ENCODE results near the gene WNT7B.

WNT7B gene

DNA sequence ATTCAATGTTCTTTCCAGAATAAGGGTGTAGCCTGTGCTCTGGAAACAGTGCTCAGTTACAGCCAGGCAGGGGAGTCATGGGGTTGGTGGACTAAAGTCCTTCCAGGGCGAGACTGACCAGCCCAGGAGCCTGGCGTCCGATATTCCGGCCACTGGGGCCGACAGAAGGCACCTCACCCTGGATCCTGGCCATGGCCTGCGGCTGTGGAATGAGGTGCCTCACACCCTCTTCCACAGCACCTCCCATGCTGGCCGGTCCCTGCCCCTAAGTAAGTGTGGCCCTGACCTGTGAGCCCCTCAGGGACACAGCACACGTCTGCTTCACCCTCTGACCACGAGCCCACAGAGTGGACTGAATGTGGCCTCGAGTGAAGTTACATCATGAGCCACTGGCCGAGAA is 50.5 kb downstream of the WNT7B start:
- no peak for DNase-seq

- DNase-seq: no peak
These were observed 51.1 kb downstream of the WNT7B start for GRCh38 chr22:45925811-45926351.

GRCh38 chr22:45923835-45924234 is 53.1 kb downstream of the WNT7B start:
- DNase-seq: no peak

- no peak for DNase-seq
These were observed 53.8 kb downstream of the WNT7B start for GRCh38 chr22:45923212-45923611.

- DNase-seq: no peak
These were observed 54.3 kb downstream of the WNT7B start for GRCh38 chr22:45922661-45923060.

DNA sequence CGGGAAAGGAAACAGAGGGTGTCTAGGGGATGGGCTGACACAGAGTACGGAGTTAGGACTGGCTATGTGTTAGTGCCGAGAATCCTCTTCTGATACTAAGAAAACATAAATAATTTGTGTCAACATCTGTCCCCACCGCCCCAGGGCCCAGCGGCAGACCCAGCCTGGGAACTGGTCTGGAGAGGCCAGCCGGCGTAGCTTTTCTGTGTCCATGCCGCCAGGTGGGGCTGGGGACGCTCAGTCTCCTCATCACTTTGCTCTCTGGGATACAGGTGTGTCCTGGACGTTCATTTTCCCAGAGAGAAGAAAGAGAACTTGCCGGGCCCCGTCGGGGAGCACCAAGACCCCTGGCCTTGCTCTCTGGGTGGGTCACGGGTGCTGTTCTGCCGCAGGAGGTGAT is 54.7 kb downstream of the WNT7B start:
- no peak for DNase-seq

GRCh38 chr22:45919504-45920286 is 57.3 kb downstream of the WNT7B start:
- DNase-seq: no peak

DNA sequence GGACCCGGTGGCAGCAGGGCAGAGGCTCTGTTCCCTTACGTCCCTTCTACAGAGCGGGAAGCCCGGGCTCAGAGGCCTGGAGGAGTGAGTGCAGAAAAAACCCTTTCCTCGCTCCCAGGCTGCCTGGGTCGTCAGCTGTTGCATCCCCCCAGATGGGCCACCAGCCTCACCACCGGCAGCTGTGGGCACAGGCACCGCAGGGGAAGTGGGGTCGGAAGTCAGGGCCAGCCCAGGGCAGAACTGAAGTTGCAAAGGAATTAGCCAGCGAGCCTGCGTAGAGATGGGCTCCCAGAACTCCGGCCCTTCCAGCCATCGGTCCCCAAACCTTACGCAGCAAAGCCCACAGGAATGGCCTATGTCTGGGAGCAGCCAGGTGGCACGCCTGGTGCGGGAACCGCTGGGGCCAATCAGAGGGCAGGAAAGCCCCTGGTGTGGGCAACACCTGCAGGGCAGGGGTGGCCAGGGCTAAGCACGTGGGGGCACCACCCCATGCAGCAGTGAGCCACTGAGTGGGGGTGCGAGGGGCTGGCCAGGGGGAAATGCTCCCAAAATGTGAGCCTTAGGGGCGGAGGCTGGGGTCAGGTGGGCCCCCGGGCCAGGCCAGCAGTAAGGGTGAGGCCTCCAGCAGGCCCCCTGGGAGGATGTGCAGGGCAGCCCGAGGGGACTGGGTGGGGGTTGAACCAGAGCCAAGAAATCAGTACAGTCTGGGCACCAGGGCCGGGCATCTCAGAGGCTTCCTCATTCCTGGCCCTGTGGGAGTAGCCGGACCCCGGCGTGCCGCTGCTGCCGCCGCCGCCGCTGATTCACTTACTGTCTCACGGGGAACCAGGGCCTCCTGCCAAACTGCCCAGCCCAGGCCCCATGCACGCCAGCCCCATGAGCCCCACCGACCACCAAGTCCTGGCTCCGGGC is 58.2 kb downstream of the WNT7B start:
- DNase-seq: peak; percentile 27 to 56 (median 48)

DNA sequence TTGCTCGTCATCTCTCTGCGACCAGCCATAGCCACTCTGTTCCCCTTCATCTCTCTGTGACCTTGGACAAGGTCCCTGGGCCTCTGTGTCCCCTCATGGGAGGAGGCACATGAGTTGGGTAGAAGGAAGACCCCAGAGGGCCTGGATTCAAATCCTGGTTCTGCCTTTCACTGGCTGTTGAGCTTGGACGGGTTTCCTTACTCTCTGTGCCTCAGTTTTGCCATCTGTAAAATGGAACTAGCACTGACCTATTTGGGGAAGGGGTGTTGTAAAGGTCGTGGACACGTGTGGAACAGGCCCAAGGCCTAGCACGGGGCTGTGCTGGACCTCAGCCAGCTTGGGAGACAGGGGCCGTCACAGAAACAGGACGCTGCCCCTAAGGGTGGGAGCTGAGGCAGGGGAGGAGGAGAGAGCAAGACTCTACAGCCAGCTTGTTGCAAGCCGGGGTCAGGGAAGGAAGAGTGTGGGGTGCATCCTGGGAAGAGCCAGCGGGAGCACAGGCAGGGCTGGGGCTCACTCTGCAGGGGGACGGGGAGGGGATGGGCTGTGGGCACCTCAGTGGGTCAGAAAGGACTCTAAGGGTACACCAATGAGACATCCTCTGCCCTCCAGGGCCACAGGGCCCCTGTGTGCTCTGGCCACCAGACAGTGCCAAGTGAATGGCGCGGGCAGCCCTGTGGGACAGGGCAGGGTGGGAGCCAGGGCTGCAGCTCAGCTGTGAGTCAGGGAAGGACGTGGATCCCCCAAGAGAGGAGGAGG is 59.1 kb downstream of the WNT7B start:
- no peak for DNase-seq

DNA sequence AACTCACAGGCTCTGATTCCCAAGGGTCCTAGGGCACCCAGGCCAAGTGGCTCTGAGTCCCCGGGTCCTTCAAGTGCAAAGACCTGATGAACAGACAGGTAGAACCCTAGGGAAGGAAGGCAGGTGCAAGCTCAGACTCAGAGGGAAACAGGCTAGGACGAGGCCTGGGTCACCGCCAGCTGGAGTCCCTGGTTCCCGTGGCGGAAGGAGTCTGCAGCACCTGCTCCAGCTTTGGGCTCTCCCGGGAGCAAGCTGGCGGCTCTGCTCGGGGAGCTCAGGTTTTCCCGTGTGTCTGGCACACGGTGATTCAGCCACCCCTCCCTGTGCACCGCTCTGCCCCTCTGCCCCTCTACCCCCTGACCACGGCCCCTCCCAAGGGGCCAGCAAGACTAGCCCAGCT is 59.8 kb downstream of the WNT7B start:
- DNase-seq: no peak

- DNase-seq: no peak
These were observed 60.4 kb downstream of the WNT7B start for GRCh38 chr22:45916515-45916914.

GRCh38 chr22:45915841-45916240 is 61.1 kb downstream of the WNT7B start:
- no peak for DNase-seq

DNA sequence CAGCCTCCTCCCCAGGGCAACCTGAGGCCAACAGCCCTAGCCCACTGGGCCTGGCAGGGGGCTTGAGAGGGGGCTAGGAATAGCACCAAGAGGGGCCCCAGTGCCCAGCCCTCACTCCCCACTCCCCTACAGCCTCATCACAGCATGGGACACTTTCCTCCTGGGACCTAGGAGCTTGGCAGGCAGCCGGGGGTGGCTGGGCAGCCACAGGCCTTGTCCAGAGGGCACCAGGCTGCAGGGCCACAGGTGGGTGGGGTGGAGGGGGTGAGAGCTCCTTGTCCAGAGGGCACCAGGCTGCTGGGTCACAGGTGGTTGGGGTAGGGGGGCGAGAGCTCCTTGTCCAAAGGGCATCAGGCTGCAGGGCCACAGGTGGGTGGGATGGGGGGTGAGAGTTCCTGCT is 61.8 kb downstream of the WNT7B start:
- no peak for DNase-seq

DNA sequence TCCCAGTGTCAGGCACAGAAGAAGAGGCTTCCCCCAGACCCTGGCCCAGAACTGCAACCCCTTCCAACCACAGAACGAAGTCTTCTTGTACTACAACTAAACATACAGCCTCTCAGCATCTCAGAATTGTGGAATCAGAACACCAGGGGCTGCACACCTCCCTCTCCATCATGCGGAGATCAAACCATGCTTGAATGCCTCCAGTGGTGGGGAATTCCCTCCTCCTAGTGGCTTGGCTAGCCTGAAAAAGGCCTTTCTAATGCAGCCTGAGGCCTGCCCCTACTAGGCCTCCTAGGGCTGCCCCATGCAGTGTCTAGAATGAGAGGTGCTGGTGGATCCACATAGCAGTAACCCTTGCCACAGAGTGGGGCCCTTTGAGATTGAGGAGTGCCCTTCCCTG is 62.7 kb downstream of the WNT7B start:
- no peak for DNase-seq

GRCh38 chr22:45912910-45913309 is 64.1 kb downstream of the WNT7B start:
- DNase-seq: no peak

GRCh38 chr22:45911601-45912271 is 65.2 kb downstream of the WNT7B start:
- peak; percentile 12 to 37 (median 32) for DNase-seq

DNA sequence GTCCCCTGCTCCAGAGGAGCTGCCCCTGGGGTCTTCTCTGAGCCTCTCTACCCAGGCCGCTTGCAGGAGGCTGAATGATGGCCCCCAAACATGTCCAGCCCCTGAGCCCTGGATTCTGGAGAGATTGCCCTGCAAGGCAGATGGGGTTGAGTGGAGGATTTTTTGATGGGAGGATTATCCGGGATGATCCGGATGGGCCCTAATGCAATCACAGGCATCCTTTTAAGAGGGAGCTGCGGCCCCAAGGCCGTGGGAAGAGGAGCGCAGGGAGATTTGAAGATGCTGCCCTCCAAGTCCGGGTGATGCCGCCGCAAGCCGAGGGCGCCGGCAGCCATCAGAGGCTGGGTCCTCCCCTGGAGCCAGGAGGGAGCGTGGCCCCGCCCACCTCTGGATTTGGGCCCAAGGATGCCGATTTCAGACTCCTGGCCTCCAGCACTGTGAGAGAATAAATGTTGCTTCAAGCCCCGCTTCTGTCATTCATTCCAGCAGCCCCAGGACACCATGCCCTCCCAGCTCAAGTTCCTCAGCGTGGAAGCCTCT is 66.0 kb downstream of the WNT7B start:
- no peak for DNase-seq

- DNase-seq: no peak
These were observed 68.0 kb downstream of the WNT7B start for GRCh38 chr22:45908961-45909360.

DNA sequence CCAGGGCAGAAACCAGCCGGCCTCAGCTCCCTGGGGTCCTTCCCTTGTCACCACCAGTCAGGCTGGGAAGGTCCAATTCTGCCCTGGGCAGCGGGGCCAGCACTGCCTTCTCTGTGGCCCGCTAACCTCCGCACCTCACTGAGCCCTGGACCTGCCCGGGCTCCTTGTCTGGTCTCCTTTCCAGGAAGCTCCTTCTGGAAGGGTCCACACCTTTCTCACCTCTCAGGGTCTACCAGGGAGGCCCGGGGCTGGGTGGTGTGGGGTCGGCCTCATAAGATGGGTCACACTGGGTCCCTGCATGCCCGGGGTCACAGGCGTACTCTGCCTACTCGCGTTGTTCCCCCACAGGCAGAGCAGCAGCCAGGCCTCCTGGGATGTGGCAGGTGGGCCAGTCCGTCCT is 69.0 kb downstream of the WNT7B start:
- DNase-seq: no peak

- no peak for DNase-seq
These were observed 69.6 kb downstream of the WNT7B start for GRCh38 chr22:45907378-45907777.

- DNase-seq: no peak
These were observed 70.0 kb downstream of the WNT7B start for GRCh38 chr22:45906946-45907345.

Measured in suppressor macrophage (primary cell).